GM10266 (cell line): Measurements from ENCODE around the gene TPRX1.
"Not testable (repeated sequence)": the region's sequence is repeated elsewhere in the genome, so short reads cannot be mapped to it uniquely, and the experiment has no call there.

ENCODE experiments used
- DNase-seq: peaks from one replicate; pipeline ENCODE4 v3.0.0; 2012; ENCODE audit errors: extremely low spot score
- TF ChIP-seq, protein P1 (sequence below): IDR thresholded peaks from 2 replicates; pipeline ENCODE4 v1.5.1; 2012; ENCODE audit warnings: mild to moderate bottlenecking, low read depth; ENCODE audit not compliant: control insufficient read depth, insufficient read depth; ENCODE audit errors: missing control alignments

TPRX1 gene

DNA sequence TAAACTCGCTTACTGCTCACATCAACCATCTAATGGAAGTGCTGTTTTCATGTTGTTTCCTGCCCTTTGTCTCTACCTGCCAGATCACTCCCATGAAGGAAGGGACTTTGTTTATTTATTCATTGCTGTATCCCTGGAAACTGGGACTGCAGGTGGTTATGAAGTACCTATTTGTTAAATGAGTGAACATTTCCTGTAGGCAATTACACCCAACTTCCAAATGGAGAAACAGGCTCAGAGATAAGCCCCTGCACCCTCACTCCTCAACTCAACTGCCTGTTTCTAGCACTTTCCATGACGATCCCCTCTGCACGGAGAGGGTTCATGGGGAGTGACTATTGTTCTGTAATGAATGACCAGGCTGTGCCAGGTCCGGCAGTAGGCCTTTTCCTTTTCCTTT is 27.8 kb downstream of the TPRX1 start:
- TF ChIP-seq, protein P1, sequence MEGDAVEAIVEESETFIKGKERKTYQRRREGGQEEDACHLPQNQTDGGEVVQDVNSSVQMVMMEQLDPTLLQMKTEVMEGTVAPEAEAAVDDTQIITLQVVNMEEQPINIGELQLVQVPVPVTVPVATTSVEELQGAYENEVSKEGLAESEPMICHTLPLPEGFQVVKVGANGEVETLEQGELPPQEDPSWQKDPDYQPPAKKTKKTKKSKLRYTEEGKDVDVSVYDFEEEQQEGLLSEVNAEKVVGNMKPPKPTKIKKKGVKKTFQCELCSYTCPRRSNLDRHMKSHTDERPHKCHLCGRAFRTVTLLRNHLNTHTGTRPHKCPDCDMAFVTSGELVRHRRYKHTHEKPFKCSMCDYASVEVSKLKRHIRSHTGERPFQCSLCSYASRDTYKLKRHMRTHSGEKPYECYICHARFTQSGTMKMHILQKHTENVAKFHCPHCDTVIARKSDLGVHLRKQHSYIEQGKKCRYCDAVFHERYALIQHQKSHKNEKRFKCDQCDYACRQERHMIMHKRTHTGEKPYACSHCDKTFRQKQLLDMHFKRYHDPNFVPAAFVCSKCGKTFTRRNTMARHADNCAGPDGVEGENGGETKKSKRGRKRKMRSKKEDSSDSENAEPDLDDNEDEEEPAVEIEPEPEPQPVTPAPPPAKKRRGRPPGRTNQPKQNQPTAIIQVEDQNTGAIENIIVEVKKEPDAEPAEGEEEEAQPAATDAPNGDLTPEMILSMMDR, result no peak
- DNase-seq, result no peak

DNA sequence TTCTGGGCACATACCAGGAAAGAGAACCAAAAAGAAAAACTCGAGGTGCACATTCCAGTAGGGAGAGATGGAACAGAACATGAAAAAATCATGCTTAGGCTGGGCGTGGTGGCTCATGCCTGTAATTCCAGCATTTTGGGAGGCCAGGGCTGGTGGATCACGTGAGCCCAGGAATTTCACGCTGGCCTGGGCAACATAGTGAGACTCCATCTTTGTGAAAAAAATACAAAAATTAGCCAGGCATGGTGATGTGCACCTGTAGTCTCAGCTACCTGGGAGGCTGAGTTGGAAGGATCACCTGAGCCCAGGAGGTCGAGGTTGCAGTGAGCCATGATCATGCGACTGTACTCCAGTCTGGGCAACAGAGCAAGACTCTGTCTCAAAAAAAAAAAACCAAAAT is 33.1 kb downstream of the TPRX1 start:
- not testable (repeated sequence) for DNase-seq

DNA sequence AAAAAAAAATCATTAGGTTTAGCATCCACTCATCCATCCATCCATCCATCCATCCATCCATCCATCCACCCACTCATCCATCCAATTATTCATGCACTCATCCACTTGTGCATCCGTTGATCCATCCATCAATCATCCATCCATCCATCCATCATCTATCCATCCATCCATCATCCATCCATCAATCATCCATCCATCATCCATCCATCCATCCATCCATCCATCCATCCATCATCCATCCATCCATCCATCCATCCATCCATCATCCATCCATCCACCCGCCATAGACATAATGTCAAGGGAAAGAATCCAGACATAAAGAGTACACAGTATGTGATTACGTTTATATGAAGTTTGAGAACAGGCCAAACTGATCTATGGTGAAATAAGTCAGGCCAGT is 34.8 kb downstream of the TPRX1 start:
- no peak for DNase-seq
- TF ChIP-seq, protein P1, result no peak

DNA sequence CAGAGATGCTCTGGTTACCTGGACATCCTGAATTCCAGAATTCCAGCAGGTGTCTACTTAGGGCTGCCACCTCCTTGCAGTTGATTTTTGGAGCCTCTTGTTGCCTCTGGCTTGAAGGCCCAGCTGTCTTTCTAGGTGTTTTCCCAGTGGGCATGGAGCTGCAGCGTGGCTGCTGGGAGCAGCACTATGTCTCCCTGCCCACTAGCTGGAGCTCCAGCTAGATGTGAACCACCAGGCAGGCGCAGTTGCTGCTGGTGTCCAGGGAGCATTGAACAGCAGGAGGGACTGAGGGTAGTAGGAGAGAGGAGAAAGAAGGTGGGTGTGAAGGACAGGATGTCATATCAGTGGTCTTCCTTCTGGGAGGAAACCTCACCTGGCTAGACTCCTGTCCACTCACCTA is 35.7 kb downstream of the TPRX1 start:
- TF ChIP-seq, protein P1, result no peak
- no peak for DNase-seq

DNA sequence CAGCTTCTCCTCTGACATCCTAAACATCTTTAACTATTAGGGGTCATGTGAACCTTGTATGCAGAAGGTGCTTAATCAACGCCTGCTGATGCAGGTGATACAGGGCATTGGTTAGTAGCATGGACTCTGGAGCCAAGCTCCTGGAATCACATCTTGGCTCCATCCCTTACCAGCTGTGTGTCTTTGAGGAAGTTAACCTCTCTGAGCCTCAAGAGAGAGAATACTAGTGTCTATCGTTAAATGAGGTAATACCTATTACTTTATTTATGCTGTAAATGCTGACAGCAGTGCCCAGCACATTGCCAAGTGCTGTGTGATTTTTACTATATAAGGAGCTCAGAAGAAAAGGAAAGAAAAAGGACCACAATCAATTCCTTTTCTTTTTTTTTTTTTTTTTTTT is 37.0 kb downstream of the TPRX1 start:
- TF ChIP-seq, protein P1, result no peak

DNA sequence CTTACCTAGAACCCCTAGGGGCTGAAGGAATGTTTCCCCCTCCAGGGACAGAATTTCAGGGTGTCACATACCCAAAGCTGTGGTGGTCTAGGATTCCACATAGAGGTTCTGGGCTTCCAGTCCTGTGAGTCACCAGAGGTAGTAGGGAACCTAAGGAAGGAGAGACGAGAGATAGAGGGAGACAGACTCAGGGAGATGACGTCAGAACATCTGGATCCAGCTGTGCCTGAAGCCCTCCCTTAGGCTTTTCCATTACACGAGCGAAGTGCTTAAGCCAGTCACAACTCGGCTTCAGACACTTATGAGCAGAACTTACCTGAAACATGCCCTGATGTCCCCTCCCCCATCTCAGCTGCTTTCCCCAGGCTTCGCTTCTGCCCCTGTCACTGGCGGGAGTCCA is 37.7 kb downstream of the TPRX1 start:
- DNase-seq, result no peak
- TF ChIP-seq, protein P1, result no peak

More for the DNA sequence above, 37.0 kb downstream of the TPRX1 start:
- DNase-seq, result no peak

DNA sequence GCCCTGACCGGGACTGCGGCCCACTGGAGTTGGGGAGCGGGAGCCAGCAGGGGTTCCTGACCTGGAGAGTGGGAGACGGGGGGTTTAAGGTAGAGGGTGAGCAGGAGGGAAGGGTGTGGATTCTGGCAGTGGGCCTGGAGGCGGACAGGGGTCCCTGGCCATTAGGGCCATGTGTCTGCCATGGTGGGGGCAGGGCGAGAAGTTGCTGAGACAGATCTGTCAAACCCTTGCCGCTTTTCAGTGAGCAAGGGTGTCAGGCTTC is 38.1 kb downstream of the TPRX1 start:
- TF ChIP-seq, protein P1, result no peak
- DNase-seq, result no peak

DNA sequence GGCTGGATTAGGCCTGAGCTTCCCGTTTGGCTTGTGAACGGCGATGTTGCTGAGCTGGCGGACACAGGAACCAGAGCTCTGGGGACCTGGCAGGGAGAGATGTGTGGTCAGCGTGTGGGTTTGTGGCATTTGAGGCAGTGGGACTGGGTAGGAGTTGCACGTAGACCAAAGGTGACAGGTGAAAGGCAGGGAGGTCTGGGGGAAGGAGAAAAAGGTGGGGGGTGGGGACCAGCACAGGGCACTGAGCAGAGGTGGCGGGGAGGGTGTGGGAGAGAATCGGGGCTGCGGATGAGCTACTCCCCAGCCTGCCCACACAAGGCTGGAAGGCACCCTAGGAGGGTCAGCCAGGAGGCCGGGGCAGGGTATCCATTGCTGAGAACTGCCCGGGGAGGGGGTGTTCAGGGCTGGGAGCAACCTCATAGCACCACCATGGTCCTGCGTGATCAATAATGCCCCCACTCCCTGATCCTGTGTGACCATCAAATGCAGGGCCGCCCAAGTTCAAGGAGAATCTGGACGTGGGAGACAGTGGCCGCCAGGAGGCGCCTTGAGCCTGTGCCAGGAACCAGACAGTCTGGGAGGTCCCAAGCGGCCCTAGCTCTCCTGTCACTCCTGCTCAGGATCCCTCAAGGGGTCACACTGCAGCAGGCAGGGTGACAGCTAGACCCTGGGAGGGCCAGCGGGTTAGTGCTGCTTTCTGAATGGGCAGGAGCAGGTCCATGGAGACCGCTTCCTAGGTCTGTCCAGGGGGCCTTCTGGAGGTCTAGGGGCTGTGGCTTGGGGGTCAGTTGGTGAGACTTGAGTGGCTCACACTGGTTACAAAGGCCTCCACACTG is 38.6 kb downstream of the TPRX1 start:
- DNase-seq, result no peak
- TF ChIP-seq, protein P1, result peak; percentile 72

DNA sequence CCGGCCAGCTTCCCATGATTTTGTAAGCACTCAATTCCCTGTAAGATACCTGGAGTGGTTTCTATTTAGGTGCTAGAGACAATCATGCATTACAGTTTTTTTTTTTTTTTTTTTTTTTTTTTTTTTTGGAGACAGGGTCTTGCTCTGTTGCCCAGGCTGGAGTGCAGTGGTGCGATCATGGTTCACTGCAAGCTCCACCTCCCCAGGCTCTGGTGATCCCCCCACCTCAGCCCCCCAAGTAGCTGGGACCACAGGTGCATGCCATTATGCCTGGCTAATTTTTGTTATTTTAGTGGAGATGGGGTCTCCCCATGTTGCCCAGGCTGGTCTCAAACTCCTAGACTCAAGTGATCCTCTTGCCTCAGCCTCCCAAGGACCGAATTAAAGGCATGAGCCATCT is 39.6 kb downstream of the TPRX1 start:
- not testable (repeated sequence) for DNase-seq
